Aorta (tissue), 5 donors: Measurements from ENCODE around the gene IQSEC1. TPM values are rescaled to one million over a fixed set of nuclear protein-coding genes. Genes with fewer than 3 reads are reported as not detected.
A peak's percentile ranks its signal among the peaks of the same experiment; 100 is the strongest.

ENCODE experiments used
- ATAC-seq: fragments of 200-7000 bp; cut with Tn5 transposase; one replicate; pipeline ENCODE4 v1.9.1; 2022; ENCODE audit warnings: moderate library complexity; ENCODE audit not compliant: low FRiP score
- DNase-seq, 2 donors: peaks; one replicate each; pipeline ENCODE4 v3.0.0-alpha.2; 2020
- H3K27ac ChIP-seq, 2 donors: one replicate each; pipeline ENCODE4 v1.5.1; 2013; ENCODE audit warnings: low read length in 2 of 2, mild to moderate bottlenecking in 2 of 2, moderate library complexity in 2 of 2, control low read depth in 1 of 2, inconsistent platforms in 1 of 2, low read depth in 1 of 2
- H3K27me3 ChIP-seq, 2 donors: one replicate each; pipeline ENCODE4 v1.6.1; 2013; ENCODE audit warnings: control low read depth in 1 of 2, low read length in 1 of 2, mild to moderate bottlenecking in 1 of 2, moderate library complexity in 1 of 2; ENCODE audit not compliant: insufficient read depth in 2 of 2, control insufficient read depth in 1 of 2
- H3K36me3 ChIP-seq, 2 donors: one replicate each; pipeline ENCODE4 v1.6.1; 2013; ENCODE audit warnings: control low read depth in 1 of 2, low read length in 1 of 2, mild to moderate bottlenecking in 1 of 2; ENCODE audit not compliant: insufficient read depth in 2 of 2, control insufficient read depth in 1 of 2
- H3K4me1 ChIP-seq, 2 donors: one replicate each; pipeline ENCODE4 v1.6.1; 2013; ENCODE audit warnings: low read length in 2 of 2, control low read depth in 1 of 2, mild to moderate bottlenecking in 1 of 2, moderate library complexity in 1 of 2; ENCODE audit not compliant: insufficient read depth in 2 of 2, control insufficient read depth in 1 of 2
- H3K4me3 ChIP-seq, 2 donors: one replicate each; pipeline ENCODE4 v1.5.1; 2013; ENCODE audit warnings: low read length in 2 of 2, control low read depth in 1 of 2, mild to moderate bottlenecking in 1 of 2
- H3K9me3 ChIP-seq: one replicate; pipeline ENCODE4 v1.6.1; 2013; ENCODE audit warnings: mild to moderate bottlenecking, low read length; ENCODE audit not compliant: control insufficient read depth
- WGBS, 2 donors: extraction: QIAGEN DNeasy Blood & Tissue Kit; methylation state at CpG; one replicate each; pipeline ENCODE4 v1.1.7; 2013; 5-methylcytosine and 5-hydroxymethylcytosine counted together
- intact Hi-C, 2 donors: fragments of 100-400 bp; cut with DNase I; formaldehyde crosslinking; loops; one replicate each; pipeline versions ENCODE4 v1.14.2 to v1.15.0; 2022
- polyA plus RNA-seq, 2 donors: library from polyadenylated mRNA; stranded (reverse); fragments of 200-250 nt; gene quantifications; one replicate each; pipeline ENCODE4 v1.2.3, GENCODE V29; 2013
- total RNA-seq, 2 donors: library from RNA; stranded (reverse); fragmentation: NEBNext Ultra II Directional; extraction: Animal tissue kit (Norgen Biotek cat#: 25700); gene quantifications; one replicate each; pipeline ENCODE4 v1.2.1, GENCODE V29; 2021
- donor health status: healthy with polysubstance abuse.
- donor health status: Bipolar disorder and iron deficiency.
- donor health status: DM: no; HTN: no; CAD: no.
- donor health status: DM: no; HTN: no; CAD: no.
- donor health status: DM: yes; HTN: yes; CAD: no.

The IQSEC1 gene
- total and polyA plus RNA-seq, 4 donors = 12.6 to 84.7 (median 49.9) TPM

DNA sequence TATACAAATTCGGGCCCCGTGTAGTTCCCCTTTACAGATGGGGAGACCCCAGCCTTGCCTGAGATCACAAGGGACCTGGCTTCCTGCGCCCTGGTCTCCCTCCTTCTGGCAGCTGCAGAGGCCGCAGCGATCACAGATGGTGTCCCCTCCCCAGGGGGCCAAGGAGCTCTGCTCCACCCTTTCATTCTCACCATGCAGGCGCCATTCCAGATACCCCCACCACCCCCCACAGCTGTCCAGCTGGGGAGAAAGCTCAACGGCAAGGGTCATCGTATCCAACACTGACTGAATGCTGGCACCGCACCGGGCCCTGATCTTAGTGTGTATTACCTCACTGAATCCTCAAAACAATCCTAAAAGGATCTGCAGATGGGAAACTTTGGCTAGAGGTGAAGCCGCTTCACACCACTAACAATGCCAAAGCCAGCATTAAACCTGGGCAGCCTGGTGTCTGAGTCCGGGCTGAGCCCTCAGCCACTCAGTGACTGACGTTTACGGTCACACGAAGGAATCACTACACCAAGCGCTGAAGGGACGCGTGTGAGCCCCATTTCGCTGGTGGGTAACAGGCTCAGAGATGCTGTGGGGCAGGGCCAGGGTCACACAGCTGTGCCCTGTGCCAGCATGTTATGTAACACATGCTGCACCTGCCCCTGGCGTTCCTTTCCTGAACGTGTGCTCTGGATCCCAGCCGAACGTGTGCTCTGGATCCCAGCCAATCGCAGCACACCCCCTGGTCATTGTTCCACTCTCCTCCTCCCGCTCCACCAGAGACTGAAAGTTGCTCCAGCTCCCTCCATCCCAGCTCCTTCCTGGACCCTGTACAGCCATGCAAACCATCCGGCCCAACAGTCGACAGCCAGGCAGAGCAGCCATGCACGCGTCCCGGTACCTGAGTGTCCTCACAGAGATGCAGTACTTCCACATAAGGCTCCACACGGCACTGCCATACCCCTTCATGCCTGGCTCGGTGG lies 51.8 kb downstream of the IQSEC1 start:
- Histone ChIP-seq H3K4me3 (no peak overlapping the region), H3K27me3 (no peaks in the 10 kb centered on the region), H3K9me3 (no peaks in the 10 kb centered on the region), H3K36me3 (no peaks in the 10 kb centered on the region), H3K4me1 (no peaks in the 10 kb centered on the region), H3K27ac (no peak overlapping the region)
- intact Hi-C loops = loop anchor here (5.0 kb wide), 2 partner anchors 51 to 56 kb away; partner anchors contain the start of gene IQSEC1 (in 1 of the 2)
- WGBS, 2 donors = 43 to 52% methylated on average over 32 of the region's 32 CpGs
- ATAC-seq (no peak), DNase-seq (peak; percentile 47 to 77)

DNA sequence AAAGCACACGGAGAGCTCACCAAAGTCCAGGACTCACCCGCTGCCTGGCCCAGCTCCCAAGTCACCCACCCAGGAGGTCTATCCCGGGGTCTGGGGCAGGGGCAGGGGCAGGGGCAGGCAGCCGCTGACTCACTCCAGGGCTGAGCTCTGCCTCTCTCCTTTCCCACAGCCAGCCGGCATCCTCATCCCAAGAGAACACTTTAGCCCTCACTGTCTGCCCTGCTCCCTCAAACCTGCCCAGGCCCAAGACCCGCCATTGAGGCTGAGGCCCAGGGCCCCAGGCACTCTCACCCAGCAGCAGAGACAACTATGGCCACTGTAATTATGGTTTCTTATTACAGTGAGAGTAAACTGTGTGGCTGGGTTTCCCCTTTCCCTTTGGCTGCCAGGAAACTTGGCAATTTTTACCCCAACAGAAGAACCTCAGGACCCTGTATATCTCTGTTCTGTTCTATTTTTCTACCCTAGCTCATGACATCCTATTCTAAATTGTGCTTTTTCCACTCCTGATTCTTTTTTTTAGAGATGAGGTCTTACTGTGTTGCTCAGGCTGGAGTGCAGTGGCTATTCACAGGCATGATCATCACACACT lies 53.0 kb downstream of the IQSEC1 start:
- Histone ChIP-seq H3K4me3 (no peak overlapping the region), H3K9me3 (no peaks in the 10 kb centered on the region), H3K4me1 (no peaks in the 10 kb centered on the region), H3K27me3 (no peaks in the 10 kb centered on the region), H3K36me3 (no peaks in the 10 kb centered on the region), H3K27ac (no peak overlapping the region)
- 86 to 88% methylated on average over 6 of the region's 6 CpGs for WGBS, 2 donors
- intact Hi-C loops = loop anchor here (5.0 kb wide), 2 partner anchors 52 to 57 kb away; partner anchors contain the start of gene IQSEC1 (in 1 of the 2)
- DNase-seq = peak; percentile 45 to 75
- ATAC-seq = no peak

GRCh38 chr3:13019243-13020095 lies 53.8 kb downstream of the IQSEC1 start:
- intact Hi-C loops = loop anchor here (5.0 kb wide), 2 partner anchors 53 to 58 kb away; partner anchors contain the start of gene IQSEC1 (in 1 of the 2)
- Histone ChIP-seq H3K9me3 (no peaks in the 10 kb centered on the region), H3K4me1 (no peaks in the 10 kb centered on the region), H3K4me3 (no peak overlapping the region), H3K27ac (no peak overlapping the region), H3K27me3 (no peaks in the 10 kb centered on the region), H3K36me3 (no peaks in the 10 kb centered on the region)
- ATAC-seq = peak; percentile 60
- DNase-seq = peak; percentile 82 to 92
- WGBS, 2 donors = 27 to 31% methylated on average over 30 of the region's 30 CpGs

DNA sequence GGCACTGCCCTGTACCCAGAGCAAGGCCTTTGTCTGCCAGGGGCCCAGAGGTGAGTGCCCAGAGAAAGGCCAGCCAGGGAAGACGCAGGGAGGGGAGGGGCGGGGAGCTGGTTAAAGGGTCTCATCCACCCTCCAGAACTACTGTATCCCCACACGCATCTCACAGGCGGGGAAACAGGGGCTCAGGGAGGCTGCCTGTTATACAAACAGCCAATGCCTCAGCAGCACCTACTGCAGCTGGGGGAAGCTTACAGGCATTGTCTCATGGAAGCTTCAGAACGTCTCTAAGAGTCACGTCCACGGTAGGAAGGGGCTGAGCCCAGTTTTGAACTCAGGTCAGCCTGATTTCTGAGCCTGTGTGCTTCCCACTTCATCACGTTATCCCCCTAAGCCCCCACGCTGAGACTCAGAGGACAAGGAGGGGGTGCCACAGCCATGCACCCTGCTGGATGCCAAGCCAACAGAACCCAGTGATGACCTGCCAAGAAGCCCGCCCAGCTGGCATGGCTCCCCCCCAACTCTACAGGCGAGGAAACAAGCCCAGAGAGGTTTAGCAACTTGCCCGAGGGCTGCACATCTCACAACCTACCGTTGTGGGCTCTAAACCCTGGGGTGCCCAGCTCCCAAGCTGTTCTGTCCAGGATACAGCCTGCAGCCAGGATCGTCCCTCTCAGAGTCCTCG lies 54.5 kb downstream of the IQSEC1 start:
- DNase-seq (peak; percentile 50 to 52), ATAC-seq (no peak)
- 29% methylated on average over 15 of the region's 15 CpGs for WGBS, 2 donors
- Histone ChIP-seq H3K9me3 (no peaks in the 10 kb centered on the region), H3K36me3 (no peaks in the 10 kb centered on the region), H3K27me3 (no peaks in the 10 kb centered on the region), H3K4me3 (no peak overlapping the region), H3K27ac (no peak overlapping the region), H3K4me1 (no peaks in the 10 kb centered on the region)
- intact Hi-C loops = no loop called here

GRCh38 chr3:13018043-13018451 lies 55.2 kb downstream of the IQSEC1 start:
- no peaks in the 10 kb centered on the region for H3K36me3 ChIP-seq
- no peak overlapping the region for H3K4me3 ChIP-seq
- no peaks in the 10 kb centered on the region for H3K27me3 ChIP-seq
- no peak overlapping the region for H3K27ac ChIP-seq
- H3K9me3 ChIP-seq = no peaks in the 10 kb centered on the region
- intact Hi-C loops = no loop called here
- no peaks in the 10 kb centered on the region for H3K4me1 ChIP-seq
- DNase-seq = peak; percentile 52 to 78
- 12 to 17% methylated on average over 8 of the region's 8 CpGs for WGBS, 2 donors
- no peak for ATAC-seq

GRCh38 chr3:13017361-13018042 lies 55.7 kb downstream of the IQSEC1 start:
- ATAC-seq (no peak), DNase-seq (peak; percentile 45 to 47)
- H3K27me3 ChIP-seq = no peaks in the 10 kb centered on the region
- intact Hi-C loops = no loop called here
- no peak overlapping the region for H3K27ac ChIP-seq
- no peaks in the 10 kb centered on the region for H3K9me3 ChIP-seq
- no peaks in the 10 kb centered on the region for H3K4me1 ChIP-seq
- H3K4me3 ChIP-seq = no peak overlapping the region
- no peaks in the 10 kb centered on the region for H3K36me3 ChIP-seq
- WGBS, 2 donors = 78 to 84% methylated on average over 16 of the region's 16 CpGs

GRCh38 chr3:13016721-13017255 lies 56.4 kb downstream of the IQSEC1 start:
- H3K4me1 ChIP-seq = no peaks in the 10 kb centered on the region
- no peaks in the 10 kb centered on the region for H3K36me3 ChIP-seq
- 82 to 87% methylated on average over 9 of the region's 9 CpGs for WGBS, 2 donors
- no peak overlapping the region for H3K27ac ChIP-seq
- no peak overlapping the region for H3K4me3 ChIP-seq
- DNase-seq (peak; percentile 28 to 29), ATAC-seq (no peak)
- H3K27me3 ChIP-seq = no peaks in the 10 kb centered on the region
- H3K9me3 ChIP-seq = no peaks in the 10 kb centered on the region
- intact Hi-C loops = no loop called here
